ENCODE measurements around the gene SH3BP1. TPM values are rescaled to one million over a fixed set of nuclear protein-coding genes. Genes with fewer than 3 reads are reported as not detected.

Gene SH3BP1
- total and polyA plus RNA-seq, 9 of the 15 experiments (the other 6 are each of a cell fraction or from before 2014, with no cell fraction given), result 0.10 to 36.2 (median 10.4) TPM

DNA sequence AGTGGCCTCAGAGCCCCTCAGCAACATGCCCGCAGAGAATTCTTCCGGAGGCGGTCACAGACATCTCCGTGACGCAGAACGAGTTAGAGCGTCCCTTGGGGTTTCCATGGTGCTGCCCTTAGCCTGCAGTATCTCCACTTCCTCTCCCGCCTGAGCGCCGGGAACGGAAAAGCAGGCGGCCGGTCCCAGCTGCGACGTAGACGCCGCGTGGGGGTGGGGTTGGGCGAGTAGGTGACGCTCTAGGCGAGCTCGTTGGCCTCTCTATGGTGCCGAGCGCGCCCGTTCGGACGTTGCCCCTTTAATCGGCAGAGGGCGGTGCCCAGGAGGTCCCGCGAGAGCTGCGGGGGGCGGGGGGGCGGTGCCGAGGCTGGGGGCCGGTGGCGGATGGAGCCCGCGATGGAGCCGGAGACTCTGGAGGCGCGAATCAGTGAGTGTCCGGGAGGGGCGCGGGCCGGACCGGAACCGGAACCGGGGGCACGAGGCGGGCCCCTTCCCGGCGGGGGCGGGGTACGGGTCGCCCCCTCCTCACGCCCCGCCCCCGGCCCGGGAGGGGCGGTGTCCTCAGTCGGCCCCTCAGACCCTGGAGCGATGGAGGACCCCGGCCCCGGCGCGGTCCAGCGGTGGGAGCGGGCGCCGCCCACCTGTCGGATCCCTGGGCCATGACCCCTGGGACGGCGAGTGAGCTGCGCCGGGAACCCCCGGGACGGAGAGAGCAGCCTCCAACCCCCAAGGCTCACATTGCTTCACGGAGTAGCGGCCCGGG, 30.8 kb upstream of the SH3BP1 start, which contains the start of gene GGA1 (continued):
- TF ChIP-seq TSHZ1 (CRISPR knock-in tag; IDR thresholded peaks at IDR 0.05) (no peak), ZNF408 (CRISPR knock-in tag; IDR thresholded peaks at IDR 0.05; ENCODE audit: low read depth) (no peak), BMI1 (IDR thresholded peaks at IDR 0.05; ENCODE audit: low read length) (no peak), RBM39 (optimal IDR thresholded peaks at IDR 0.05; ENCODE audit: low read depth, low read length) (no peak), HMGXB4 (CRISPR knock-in tag; IDR thresholded peaks at IDR 0.05) (no peak), GMEB1 (CRISPR knock-in tag; IDR thresholded peaks at IDR 0.05) (peak; percentile 88), GTF3C2 (IDR thresholded peaks at IDR 0.05; ENCODE audit: borderline replicate concordance, extremely low read depth, insufficient read length) (no peak), ZNF584 (CRISPR knock-in tag; IDR thresholded peaks at IDR 0.05; ENCODE audit: low read depth) (no peak), POLR3G (IDR thresholded peaks at IDR 0.05; ENCODE audit: extremely low read depth, insufficient read length, insufficient replicate concordance) (no peak), MED1 (CRISPR knock-in tag; IDR thresholded peaks at IDR 0.05; ENCODE audit: borderline replicate concordance) (no peak), MAZ (CRISPR knock-in tag; conservative IDR thresholded peaks at IDR 0.05 in 1 of 2, IDR thresholded peaks at IDR 0.05 in 1 of 2) (peak; percentile 78 to 87; a peak in 3 of 4 replicates), ZSCAN32 (CRISPR knock-in tag; IDR thresholded peaks at IDR 0.05) (no peak)
- TF ChIP-seq, protein P1, sequence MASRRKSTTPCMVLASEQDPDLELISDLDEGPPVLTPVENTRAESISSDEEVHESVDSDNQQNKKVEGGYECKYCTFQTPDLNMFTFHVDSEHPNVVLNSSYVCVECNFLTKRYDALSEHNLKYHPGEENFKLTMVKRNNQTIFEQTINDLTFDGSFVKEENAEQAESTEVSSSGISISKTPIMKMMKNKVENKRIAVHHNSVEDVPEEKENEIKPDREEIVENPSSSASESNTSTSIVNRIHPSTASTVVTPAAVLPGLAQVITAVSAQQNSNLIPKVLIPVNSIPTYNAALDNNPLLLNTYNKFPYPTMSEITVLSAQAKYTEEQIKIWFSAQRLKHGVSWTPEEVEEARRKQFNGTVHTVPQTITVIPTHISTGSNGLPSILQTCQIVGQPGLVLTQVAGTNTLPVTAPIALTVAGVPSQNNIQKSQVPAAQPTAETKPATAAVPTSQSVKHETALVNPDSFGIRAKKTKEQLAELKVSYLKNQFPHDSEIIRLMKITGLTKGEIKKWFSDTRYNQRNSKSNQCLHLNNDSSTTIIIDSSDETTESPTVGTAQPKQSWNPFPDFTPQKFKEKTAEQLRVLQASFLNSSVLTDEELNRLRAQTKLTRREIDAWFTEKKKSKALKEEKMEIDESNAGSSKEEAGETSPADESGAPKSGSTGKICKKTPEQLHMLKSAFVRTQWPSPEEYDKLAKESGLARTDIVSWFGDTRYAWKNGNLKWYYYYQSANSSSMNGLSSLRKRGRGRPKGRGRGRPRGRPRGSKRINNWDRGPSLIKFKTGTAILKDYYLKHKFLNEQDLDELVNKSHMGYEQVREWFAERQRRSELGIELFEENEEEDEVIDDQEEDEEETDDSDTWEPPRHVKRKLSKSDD (conservative IDR thresholded peaks at IDR 0.05; ENCODE audit: low read length), result no peak
